Stimulated activated CD8-positive, alpha-beta memory T cell treated with anti-CD3 and anti-CD28 coated beads, Interleukin-7, amount 100 ng/mL, for 1 hour (primary cell): ENCODE data around the gene NMRK2.
"Not testable (repeated sequence)": the region's sequence is repeated elsewhere in the genome, so short reads cannot be mapped to it uniquely, and the experiment has no call there.

Experiments
- DNase-seq, 2 donors: peaks; one replicate each; pipeline ENCODE4 v3.0.0-alpha.2; 2020; ENCODE audit warnings: low read depth in 2 of 2

Gene NMRK2

GRCh38 chr19:3936506-3937442, 3.9 kb downstream of the NMRK2 start:
- no peak for DNase-seq

DNA sequence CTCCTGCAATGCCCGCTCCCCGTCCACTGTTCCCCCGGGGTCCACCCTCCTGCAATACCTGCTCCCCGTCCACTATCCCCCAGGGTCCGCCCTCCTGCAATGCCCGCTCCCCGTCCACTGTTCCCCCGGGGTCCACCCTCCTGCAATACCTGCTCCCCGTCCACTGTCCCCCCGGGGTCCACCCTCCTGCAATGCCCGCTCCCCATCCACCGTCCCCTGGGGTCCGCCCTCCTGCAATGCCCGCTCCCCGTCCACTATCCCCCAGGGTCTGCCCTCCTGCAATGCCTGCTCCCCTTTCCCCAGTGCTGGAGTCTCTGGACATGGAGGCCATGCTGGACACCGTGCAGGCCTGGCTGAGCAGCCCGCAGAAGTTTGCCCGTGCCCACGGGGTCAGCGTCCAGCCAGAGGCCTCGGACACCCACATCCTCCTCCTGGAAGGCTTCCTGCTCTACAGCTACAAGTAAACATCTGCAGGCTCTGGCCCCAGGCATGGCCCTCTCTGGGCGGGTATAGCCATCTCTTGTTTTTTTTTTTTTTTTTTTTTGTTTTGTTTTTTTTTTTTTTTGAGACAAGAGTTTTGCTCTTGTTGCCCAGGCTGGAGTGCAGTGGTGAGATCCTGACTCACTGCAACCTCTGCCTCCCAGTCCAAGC, 5.6 kb downstream of the NMRK2 start:
- DNase-seq, result not testable (repeated sequence)

- no peak for DNase-seq
Measured at GRCh38 chr19:3942790-3943409, 10.0 kb downstream of the NMRK2 start.

DNA sequence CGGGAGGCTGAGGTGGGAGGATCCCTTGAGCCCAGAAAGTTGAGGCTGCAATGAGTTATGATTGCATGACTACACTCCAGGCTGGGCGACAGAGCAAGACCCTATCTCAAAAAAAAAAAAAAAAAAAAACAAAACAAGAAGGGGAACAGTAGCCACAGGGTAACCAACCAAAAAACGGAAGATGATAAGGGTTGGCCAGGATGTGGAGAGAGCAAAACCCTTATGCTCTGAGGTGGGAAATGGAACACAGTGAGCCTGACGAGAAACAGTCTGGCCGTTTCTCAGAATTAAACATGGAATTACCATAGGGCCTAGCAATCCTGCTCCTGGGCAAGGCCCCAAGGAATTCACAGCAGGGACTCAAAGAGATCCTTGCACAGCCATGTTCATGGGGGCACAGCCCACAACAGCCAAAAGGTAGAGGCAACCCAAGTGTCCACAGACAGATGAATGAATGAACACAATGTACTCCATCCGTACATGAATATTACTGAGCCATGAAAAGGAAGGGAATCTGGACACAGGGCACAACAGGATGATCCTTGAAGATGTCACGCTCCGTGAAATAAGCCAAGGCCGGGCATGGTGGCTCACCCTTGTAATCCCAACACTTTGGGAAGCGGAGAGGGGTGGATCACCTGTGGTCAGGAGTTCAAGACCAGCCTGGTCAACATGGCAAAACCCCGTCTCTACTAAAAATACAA, 11.3 kb downstream of the NMRK2 start:
- no peak for DNase-seq

DNA sequence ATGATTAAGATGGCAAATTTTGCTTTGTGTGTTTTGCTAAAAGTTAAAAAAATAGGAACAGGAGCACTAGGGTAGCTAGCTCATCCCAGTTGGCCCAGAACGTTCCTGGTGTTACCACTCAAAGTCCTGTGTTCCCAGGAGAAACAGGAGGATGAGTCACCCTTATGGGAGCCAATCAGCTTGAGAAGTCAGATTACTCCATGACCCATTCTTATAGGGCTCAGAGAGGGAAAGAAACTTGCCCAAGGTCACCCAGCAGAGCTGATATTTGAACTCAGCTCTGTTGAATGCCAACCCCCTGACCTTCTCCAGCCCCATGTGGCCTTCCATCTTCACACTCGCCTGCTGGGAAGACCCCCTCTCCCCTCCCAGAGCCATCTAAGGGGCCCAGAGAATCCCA, 13.0 kb downstream of the NMRK2 start:
- DNase-seq, result no peak

GRCh38 chr19:3947316-3947933, 14.6 kb downstream of the NMRK2 start:
- not testable (repeated sequence) for DNase-seq

DNA sequence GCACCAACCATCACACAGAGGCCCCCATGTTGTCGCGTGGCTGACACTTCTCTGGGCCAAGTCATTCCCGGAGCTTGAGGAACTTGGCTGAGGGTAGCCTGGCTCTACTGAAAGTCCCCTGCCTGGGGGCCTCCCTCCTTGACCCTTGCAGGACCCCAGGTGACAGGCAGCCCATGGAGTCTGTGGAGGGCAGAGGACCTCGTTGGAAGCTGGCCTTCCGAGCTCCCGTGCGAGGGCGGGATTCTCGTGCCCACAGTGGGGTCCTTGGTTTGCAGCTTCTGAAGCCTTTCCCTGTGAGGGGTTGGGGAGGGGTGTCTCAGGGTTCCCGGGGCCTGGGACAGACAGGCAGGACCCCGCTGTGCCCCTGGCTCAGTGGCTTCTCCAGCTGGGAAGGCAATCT, 16.4 kb downstream of the NMRK2 start:
- no peak for DNase-seq

- no peak for DNase-seq
Measured at GRCh38 chr19:3949997-3950859, 17.4 kb downstream of the NMRK2 start.

- no peak for DNase-seq
Measured at GRCh38 chr19:3950871-3951861, 18.3 kb downstream of the NMRK2 start.

DNA sequence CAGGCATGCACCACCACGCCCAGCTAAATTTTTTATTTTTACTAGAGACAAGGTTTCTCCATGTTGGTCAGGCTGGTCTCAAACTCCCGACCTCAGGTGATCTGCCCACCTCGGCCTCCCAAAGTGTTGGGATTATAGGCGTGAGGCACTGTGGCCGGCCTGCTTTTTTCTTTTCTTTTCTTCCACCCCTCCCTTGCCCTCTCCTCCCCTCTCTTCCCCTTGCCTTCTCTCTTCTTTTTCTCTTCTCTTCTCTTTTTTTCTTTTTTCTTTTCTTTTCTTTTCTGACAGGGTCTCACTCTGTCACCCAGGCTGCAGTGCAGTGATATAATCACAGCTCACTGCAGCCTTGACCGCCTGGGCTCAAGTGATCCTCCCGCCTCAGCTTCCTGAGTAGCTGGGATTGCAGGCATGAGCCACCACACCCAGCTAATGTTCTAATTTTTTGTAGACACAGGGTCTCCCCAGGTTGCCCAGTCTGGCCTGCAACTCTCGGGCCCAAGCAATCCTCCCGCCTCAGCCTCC, 19.9 kb downstream of the NMRK2 start:
- not testable (repeated sequence) for DNase-seq

DNA sequence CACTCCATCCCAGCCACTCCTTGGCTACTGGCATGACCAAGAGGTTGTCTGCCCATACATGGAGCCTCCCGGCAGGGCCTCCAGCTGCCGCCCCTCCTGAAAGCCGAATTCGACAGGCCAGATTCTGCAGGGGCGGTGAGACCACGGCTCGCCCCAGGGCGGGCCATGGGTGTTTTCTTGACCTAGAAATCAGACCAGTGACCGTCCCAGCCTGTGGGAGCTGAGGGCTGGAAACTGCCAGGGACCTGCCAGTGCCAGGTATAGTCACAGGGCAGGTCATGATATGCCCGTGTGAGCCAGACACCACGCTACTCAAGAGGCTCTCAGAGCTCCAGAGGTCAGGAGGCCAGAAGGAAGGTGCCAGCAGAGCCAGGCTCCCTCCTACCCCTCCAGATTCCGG, 21.2 kb downstream of the NMRK2 start:
- no peak for DNase-seq

DNA sequence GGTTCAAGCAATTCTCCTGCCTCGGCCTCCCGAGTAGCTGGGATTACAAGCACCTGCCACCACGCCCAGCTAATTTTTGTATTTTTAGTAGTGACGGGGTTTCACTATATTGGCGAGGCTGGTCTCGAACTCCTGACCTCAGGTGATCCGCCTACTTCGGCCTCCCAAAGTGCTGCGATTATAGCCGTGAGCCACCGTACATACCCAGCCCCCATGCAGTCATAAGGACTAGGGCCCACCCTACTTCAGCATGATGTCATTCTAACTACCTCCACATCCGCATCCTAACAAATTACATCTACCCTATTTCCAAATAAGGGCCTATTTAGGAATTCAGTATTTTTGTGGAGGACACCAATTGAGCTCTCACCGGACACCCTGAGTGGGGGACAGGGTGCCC, 22.4 kb downstream of the NMRK2 start:
- DNase-seq, result not testable (repeated sequence)

DNA sequence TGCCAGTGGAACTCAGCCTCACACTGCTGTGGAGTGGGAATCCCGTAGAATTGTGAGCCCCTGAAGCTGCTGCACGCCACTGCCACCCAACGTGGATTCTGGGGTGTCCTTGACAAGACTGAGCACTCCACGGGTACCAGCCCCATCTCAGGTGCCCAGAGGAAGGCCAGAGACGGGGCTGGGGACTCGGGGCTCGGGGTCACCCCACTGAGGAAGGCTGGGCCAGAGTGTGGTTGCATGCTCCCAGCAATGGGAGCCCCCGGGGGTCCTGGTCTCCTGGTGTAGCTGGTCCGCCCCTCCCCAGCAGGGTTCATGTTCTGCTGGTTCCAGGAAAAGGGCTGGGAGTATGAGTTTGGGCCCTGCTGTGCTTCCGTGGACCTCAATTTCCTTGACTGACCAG, 22.8 kb downstream of the NMRK2 start:
- DNase-seq, result no peak

DNA sequence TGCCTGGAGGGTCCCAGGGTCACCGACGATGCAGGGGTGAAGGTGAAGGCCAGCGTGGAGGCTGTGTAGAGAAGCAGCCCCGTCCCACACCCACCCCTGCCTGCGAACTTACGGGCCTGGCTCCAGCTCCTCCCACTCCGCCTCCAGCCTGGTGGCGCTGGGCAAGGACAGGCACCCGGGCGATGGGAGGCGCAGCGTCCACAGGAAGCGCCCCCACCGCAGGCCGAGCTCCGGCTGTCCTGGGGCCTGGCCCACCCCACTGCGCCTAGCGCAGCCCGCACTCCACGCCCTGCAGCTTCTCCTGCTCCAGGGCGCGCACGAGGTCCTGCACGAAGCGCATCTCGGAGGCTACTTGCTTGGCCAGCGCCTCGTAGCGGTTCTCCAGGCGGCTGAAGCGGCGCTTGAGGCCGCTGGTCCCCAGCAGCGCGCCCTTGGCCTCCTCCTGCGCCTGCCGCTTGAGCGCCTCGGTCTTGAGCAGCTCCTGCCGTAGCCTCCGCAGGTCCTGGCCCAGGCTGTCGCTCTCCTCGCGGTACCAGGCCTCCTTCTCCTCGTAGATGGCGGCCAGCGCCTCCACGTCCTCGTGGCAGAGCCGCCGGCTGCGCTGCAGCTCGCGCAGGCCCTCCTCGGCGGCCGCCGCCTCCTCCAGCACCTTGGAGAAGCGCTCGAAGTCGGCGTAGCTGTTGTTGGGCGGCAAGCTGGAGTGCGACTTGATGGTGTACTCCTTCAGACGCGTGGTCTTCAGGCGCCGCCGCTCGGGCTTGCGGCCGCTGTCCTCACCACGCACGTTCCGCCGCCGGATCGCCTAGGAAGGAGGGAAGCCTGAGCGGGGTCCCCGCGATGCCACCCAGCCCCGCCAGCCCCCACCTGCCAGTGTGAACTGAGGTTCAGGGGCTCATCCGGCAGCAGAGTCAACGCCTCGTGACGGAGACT, 26.2 kb downstream of the NMRK2 start:
- no peak for DNase-seq

DNA sequence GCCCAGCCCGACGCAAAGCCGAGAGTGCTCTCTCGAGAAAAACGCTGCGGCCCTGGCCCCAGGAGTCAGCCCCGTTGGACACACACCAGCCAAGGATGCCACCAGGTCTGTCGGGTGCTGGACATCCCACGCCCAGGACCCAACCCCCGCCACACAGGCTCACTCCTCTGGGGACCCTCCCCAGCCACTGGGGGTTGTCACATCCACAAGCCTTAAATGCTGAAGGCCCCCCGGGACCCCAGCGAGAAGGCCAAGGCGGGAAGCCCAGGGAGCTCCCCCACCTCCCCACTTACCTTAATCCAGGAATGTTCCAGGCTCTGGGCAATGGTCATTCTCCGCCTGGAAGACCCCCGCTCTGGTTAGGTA, 26.9 kb downstream of the NMRK2 start:
- DNase-seq, result no peak

DNA sequence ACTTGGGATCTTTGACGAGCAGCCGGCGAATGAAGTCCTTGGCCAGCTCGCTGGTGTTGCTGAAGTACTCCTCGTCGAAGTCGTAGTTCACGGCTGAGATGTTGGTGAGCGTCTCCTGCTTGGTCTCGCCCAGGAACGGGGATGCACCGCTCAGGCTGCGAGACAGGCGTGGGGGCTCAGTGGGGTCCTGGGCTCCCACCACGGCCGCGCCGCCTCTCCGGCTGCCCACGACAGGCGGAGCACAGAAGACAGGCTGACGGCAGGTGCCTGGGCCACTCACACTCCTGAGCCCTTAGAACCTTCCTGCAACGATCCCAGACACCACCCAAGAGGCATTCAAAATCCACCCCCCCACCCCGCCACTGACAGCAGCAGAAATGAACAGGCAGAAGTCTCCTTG, 28.1 kb downstream of the NMRK2 start:
- DNase-seq, result no peak

DNA sequence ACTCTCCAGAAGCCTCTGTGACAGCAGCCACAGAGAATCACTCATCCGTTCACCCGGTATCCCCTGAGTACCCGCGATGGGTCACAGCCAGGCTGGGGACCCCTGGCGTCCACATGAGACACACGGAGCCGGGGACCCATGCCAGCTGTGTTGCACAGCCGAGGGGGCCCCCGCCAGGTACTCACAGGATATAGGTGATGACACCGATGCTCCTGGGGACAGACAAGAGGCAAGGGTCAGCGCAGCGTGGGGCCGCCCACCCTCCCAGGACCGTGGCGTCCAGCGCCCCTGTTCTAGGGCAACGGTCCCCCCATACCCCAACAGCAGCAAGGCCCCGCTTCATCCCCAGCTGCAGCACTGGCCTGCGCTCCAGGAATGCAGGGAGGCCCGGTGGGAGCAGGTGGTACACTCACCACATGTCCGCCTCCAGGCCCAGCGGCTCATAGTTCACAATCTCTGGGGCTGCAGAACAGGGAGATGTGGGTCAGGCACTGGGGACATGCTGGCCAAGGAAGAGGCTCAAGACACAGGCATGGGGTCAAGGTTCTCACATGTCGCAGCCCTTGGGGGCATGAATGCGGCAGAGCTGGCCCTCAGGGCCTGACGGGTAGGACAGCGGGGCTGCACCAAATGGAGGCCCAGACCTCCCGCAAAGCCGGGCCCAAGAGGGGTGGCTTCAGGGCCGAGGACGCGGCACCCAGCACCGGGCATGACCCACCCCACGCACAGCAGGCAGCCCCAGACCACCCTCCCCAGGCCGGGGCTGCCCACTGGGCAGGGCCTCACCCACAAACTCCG, 30.8 kb downstream of the NMRK2 start:
- DNase-seq, result no peak
